GM23248 (cell line): ENCODE measurements around the gene PLPP2. TPM values are rescaled to one million over a fixed set of nuclear protein-coding genes. Genes with fewer than 3 reads are reported as not detected.

Experiments
- DNase-seq: peaks from one replicate; pipeline ENCODE4 v3.0.0-alpha.2; 2015
- H2AFZ ChIP-seq: fragments of 200-600 bp; sonication (generic); 2 replicates; pipeline ENCODE4 v1.6.1; 2016; ENCODE audit warnings: antibody characterized with exemption
- H3F3A ChIP-seq: fragments of 200-600 bp; sonication (generic); 2 replicates; pipeline ENCODE4 v1.6.1; 2016; ENCODE audit warnings: mild to moderate bottlenecking, antibody characterized with exemption, mixed run types; ENCODE audit not compliant: insufficient read depth
- H3K27ac ChIP-seq: fragments of 200-600 bp; sonication (generic); 2 replicates; pipeline ENCODE4 v1.5.1; 2016; ENCODE audit warnings: mild to moderate bottlenecking
- H3K27me3 ChIP-seq: fragments of 200-600 bp; sonication (generic); replicated peaks from 2 replicates; pipeline ENCODE4 v1.6.1; 2016; ENCODE audit warnings: mild to moderate bottlenecking; ENCODE audit not compliant: insufficient read depth
- H3K36me3 ChIP-seq: fragments of 200-600 bp; sonication (generic); 2 replicates; pipeline ENCODE4 v1.6.1; 2016; ENCODE audit warnings: low read depth, mild to moderate bottlenecking
- H3K4me1 ChIP-seq: fragments of 200-600 bp; sonication (generic); 2 replicates; pipeline ENCODE4 v1.6.1; 2016; ENCODE audit warnings: mild to moderate bottlenecking; ENCODE audit not compliant: insufficient read depth
- H3K4me2 ChIP-seq: fragments of 200-600 bp; sonication (generic); one replicate; pipeline ENCODE4 v1.6.1; 2016; ENCODE audit warnings: mild to moderate bottlenecking; ENCODE audit not compliant: unreplicated experiment
- H3K4me3 ChIP-seq: fragments of 200-600 bp; sonication (generic); 2 replicates; pipeline ENCODE4 v1.5.1; 2016; ENCODE audit warnings: mild to moderate bottlenecking
- H3K79me2 ChIP-seq: fragments of 200-600 bp; sonication (generic); 2 replicates; pipeline ENCODE4 v1.6.1; 2016; ENCODE audit warnings: mild to moderate bottlenecking; ENCODE audit not compliant: insufficient read depth
- H3K9ac ChIP-seq: fragments of 200-600 bp; sonication (generic); 2 replicates; pipeline ENCODE4 v1.6.1; 2016; ENCODE audit warnings: mild to moderate bottlenecking
- H3K9me2 ChIP-seq: fragments of 200-600 bp; sonication (generic); 2 replicates; pipeline ENCODE4 v1.6.1; 2016; ENCODE audit warnings: mixed run types, mild to moderate bottlenecking, moderate library complexity; ENCODE audit not compliant: insufficient read depth
- H3K9me3 ChIP-seq: fragments of 200-600 bp; sonication (generic); one replicate; pipeline ENCODE4 v1.6.1; 2017; ENCODE audit warnings: low read depth
- H4K20me1 ChIP-seq: fragments of 200-600 bp; sonication (generic); 2 replicates; pipeline ENCODE4 v1.6.0; 2016; ENCODE audit not compliant: insufficient read depth
- EZH2 ChIP-seq: fragments of 200-600 bp; sonication (generic); IDR thresholded peaks from 2 replicates; pipeline ENCODE4 v1.6.1; 2018; ENCODE audit warnings: antibody characterized with exemption, mild to moderate bottlenecking; ENCODE audit not compliant: insufficient read depth, poor library complexity, severe bottlenecking
- EZH2phosphoT487 ChIP-seq: fragments of 200-600 bp; sonication (generic); IDR thresholded peaks from 2 replicates; pipeline ENCODE4 v1.6.1; 2018; ENCODE audit warnings: antibody characterized with exemption, moderate library complexity, mild to moderate bottlenecking, low read depth; ENCODE audit not compliant: insufficient read depth
- whole genome bisulfite sequencing, 2 experiments: methylation state at CpG; one replicate each; pipeline ENCODE4 v1.1.6; 2015 to 2017; ENCODE audit warnings: low lambda C conversion rate in 2 of 2, low coverage in 1 of 2; ENCODE audit errors: missing lambda C conversion rate in 2 of 2; 5-methylcytosine and 5-hydroxymethylcytosine counted together
- in situ Hi-C: fragments of 300-500 bp; cut with MboI; formaldehyde crosslinking; loops from 2 replicates; pipeline ENCODE4 v1.15.0; 2020
- polyA plus RNA-seq: library from polyadenylated mRNA; unstranded; fragments of >200 nt; fragmentation: Nextera tagmentation; extraction: Ambion mirVana; gene quantifications from 2 replicates; pipeline ENCODE4 v1.2.1, GENCODE V29; 2016
- total RNA-seq: library from RNA; depleted of rRNA; stranded (reverse); fragments of >200 nt; shearing (Covaris generic); gene quantifications from 2 replicates; pipeline ENCODE4 v1.2.3, GENCODE V29; 2014

Gene PLPP2
- total and polyA plus RNA-seq, 2 experiments from 2014 or later = 1.3 to 1.4 TPM

GRCh38 chr19:326871-327270, 35.7 kb upstream of the PLPP2 start:
- H3K27me3 ChIP-seq = no peaks in the 10 kb centered on the region
- 93 to 96% methylated on average over 15 of the region's 15 CpGs for WGBS, 2 experiments
- H3K9ac ChIP-seq = no peak overlapping the region
- no peaks in the 10 kb centered on the region for H3K4me1 ChIP-seq
- H3K79me2 ChIP-seq = peaks cover 86% of the 10 kb centered on the region
- no peak overlapping the region for H3K27ac ChIP-seq
- H3F3A ChIP-seq = no peaks in the 10 kb centered on the region
- in situ Hi-C loops = no loop called here
- H3K36me3 ChIP-seq = peaks cover 50% of the 10 kb centered on the region; the same call in 1 of the 2 replicates
- H2AFZ ChIP-seq = no peak overlapping the region
- no peak overlapping the region for H3K4me3 ChIP-seq
- H3K4me2 ChIP-seq = no peak overlapping the region
- H3K9me2 ChIP-seq = no peaks in the 10 kb centered on the region
- no peaks in the 10 kb centered on the region for H4K20me1 ChIP-seq
- TF ChIP-seq EZH2phosphoT487 (no peak), EZH2 (no peak)
- no peaks in the 10 kb centered on the region for H3K9me3 ChIP-seq
- DNase-seq = no peak

GRCh38 chr19:325937-326565, 34.8 kb upstream of the PLPP2 start:
- Histone ChIP-seq H3K27me3 (no peaks in the 10 kb centered on the region), H3F3A (no peaks in the 10 kb centered on the region), H3K36me3 (peaks cover 48% of the 10 kb centered on the region; the same call in 1 of the 2 replicates), H3K4me3 (no peak overlapping the region), H3K4me2 (no peak overlapping the region), H3K4me1 (no peaks in the 10 kb centered on the region), H3K27ac (no peak overlapping the region), H4K20me1 (no peaks in the 10 kb centered on the region), H3K9me2 (no peaks in the 10 kb centered on the region), H3K9me3 (no peaks in the 10 kb centered on the region), H2AFZ (no peak overlapping the region), H3K9ac (no peak overlapping the region), H3K79me2 (peaks cover 86% of the 10 kb centered on the region)
- TF ChIP-seq EZH2 = no peak
- no peak for TF ChIP-seq EZH2phosphoT487
- DNase-seq = no peak
- in situ Hi-C loops = no loop called here
- WGBS, 2 experiments = 97 to 98% methylated on average over 20 to 33 of the region's 33 CpGs

GRCh38 chr19:325173-325936, 34.2 kb upstream of the PLPP2 start:
- Histone ChIP-seq H3K9me2 (no peaks in the 10 kb centered on the region), H3K9me3 (no peaks in the 10 kb centered on the region), H3K36me3 (peaks cover 41% of the 10 kb centered on the region; the same call in 1 of the 2 replicates), H3K4me2 (no peak overlapping the region), H2AFZ (no peak overlapping the region), H3K79me2 (peaks cover 86% of the 10 kb centered on the region), H4K20me1 (no peaks in the 10 kb centered on the region), H3K27ac (no peak overlapping the region), H3F3A (no peaks in the 10 kb centered on the region), H3K4me3 (no peak overlapping the region), H3K9ac (no peak overlapping the region), H3K4me1 (no peaks in the 10 kb centered on the region), H3K27me3 (no peaks in the 10 kb centered on the region)
- DNase-seq = no peak
- no peak for TF ChIP-seq EZH2phosphoT487
- no peak for TF ChIP-seq EZH2
- in situ Hi-C loops = no loop called here
- 94 to 95% methylated on average over 20 to 24 of the region's 24 CpGs for WGBS, 2 experiments

- H3K9me3 ChIP-seq = no peaks in the 10 kb centered on the region
- H3F3A ChIP-seq = 0 out of 2 replicates have a peak, but pooled peaks cover 3% of the 10 kb centered on the region
- H3K27ac ChIP-seq = no peak overlapping the region
- H3K4me2 ChIP-seq = no peak overlapping the region
- peaks cover 85% of the 10 kb centered on the region for H3K79me2 ChIP-seq
- peaks cover 44% of the 10 kb centered on the region; the same call in 1 of the 2 replicates for H3K36me3 ChIP-seq
- no peak for DNase-seq
- no peaks in the 10 kb centered on the region for H3K27me3 ChIP-seq
- in situ Hi-C loops = no loop called here
- H3K4me3 ChIP-seq = no peak overlapping the region
- 93 to 95% methylated on average over 8 of the region's 8 CpGs for WGBS, 2 experiments
- no peak overlapping the region for H3K9ac ChIP-seq
- H4K20me1 ChIP-seq = no peaks in the 10 kb centered on the region
- TF ChIP-seq EZH2 = no peak
- TF ChIP-seq EZH2phosphoT487 = no peak
- no peaks in the 10 kb centered on the region for H3K9me2 ChIP-seq
- H3K4me1 ChIP-seq = no peaks in the 10 kb centered on the region
- H2AFZ ChIP-seq = no peak overlapping the region
These were observed 33.5 kb upstream of the PLPP2 start for GRCh38 chr19:324716-325115.
